B cell (primary cell): ENCODE measurements around the gene HAO2.

Experiments
- EZH2 ChIP-seq: IDR thresholded peaks from 2 replicates; pipeline ENCODE4 v1.6.1; 2012; ENCODE audit warnings: borderline replicate concordance, low read depth, mild to moderate bottlenecking, moderate library complexity, low read length; ENCODE audit not compliant: insufficient read depth, poor library complexity, severe bottlenecking
- TF ChIP-seq, protein P1 (sequence below): fragments of 200-600 bp; IDR thresholded peaks from one replicate; pipeline ENCODE4 v1.8.0; 2022; ENCODE audit warnings: antibody characterized with exemption, mild to moderate bottlenecking

- TF ChIP-seq, protein P1, sequence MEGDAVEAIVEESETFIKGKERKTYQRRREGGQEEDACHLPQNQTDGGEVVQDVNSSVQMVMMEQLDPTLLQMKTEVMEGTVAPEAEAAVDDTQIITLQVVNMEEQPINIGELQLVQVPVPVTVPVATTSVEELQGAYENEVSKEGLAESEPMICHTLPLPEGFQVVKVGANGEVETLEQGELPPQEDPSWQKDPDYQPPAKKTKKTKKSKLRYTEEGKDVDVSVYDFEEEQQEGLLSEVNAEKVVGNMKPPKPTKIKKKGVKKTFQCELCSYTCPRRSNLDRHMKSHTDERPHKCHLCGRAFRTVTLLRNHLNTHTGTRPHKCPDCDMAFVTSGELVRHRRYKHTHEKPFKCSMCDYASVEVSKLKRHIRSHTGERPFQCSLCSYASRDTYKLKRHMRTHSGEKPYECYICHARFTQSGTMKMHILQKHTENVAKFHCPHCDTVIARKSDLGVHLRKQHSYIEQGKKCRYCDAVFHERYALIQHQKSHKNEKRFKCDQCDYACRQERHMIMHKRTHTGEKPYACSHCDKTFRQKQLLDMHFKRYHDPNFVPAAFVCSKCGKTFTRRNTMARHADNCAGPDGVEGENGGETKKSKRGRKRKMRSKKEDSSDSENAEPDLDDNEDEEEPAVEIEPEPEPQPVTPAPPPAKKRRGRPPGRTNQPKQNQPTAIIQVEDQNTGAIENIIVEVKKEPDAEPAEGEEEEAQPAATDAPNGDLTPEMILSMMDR: no peak
- no peak for TF ChIP-seq EZH2
Observed at GRCh38 chr1:119345398-119345797, 23.2 kb upstream of the HAO2 start.
